ENCODE measurements around the gene RFX3.

RFX3 gene

DNA sequence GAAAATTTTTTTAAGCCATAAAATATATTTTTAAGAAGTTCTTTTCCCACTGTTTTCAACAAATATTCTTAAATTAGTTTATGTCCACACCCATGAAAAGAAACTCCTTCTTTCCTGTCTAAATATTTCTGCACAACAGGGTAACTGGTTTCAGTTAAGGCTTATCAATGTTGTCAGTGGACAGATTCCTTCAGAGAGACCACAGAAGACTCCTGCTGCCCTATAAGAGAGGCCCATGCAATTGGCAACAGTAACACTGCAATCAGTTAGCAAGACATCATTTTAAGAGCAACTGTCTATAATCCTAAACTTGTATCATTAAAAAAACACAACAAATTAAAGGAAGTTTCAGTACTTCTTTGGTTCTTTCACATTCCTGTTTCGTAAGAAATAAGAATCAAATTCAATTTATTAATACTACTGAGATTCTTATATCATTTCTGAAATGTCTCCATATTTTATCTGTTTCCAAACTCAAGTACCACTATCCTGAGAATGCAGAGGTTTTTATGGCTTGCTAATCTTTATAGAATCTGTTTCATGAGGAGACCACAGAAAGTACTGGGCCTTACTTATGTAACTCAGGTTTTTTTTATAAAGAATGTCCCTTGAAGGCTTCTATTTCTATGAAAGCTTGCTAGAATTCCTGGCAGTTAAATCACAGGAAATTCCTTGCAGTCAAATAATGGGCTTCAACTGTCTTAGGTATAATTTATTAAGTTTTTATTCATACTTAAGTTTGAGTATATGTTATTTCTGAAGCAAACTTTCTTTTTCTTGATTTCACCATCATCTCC lies 240.2 kb downstream of the RFX3 start:
- peak; percentile 42 for DNase-seq (ENCODE audit: low read depth, low spot score)
- no peak for TF ChIP-seq CTCF (IDR thresholded peaks at IDR 0.05; ENCODE audit: insufficient read depth, low read length, missing control alignments)
- ChIA-PET POLR2A (no interaction called here), CTCF (interaction anchor here (1.4 kb wide), 1 partner anchor 155 kb away, joined by 3 read pairs; no protein-coding TSS in a partner anchor)
- H3K4me3 ChIP-seq (ENCODE audit: low read depth, low read length): no peak overlapping the region

GRCh38 chr9:3282365-3282764 lies 243.4 kb downstream of the RFX3 start:
- CTCF ChIA-PET: no interaction called here
- no peak for DNase-seq (ENCODE audit: low read depth, low spot score)
- no peak overlapping the region for H3K4me3 ChIP-seq (ENCODE audit: low read depth, low read length)
- POLR2A ChIA-PET: no interaction called here
- TF ChIP-seq CTCF (IDR thresholded peaks at IDR 0.05; ENCODE audit: insufficient read depth, low read length, missing control alignments): no peak

DNA sequence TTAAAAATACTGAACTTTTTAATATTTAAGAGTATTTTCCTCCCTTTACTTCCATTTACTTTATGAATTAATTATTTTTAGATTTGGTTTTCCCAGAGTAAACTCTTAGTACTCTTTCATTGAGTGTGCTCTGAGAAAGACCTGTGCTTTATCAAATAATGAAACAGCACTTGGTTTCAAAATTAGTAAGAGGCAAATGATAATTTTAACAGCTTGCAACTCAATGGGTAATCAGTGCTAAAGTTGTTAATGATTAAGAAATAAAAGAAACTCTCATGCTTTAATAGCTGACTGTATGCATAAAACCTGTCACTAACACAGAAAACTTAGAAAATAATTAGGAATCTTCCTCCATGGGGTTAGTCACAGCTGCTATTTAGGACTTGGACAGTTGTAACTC lies 244.4 kb downstream of the RFX3 start:
- ChIA-PET CTCF (no interaction called here), POLR2A (no interaction called here)
- DNase-seq (ENCODE audit: low read depth, low spot score): no peak
- H3K4me3 ChIP-seq (ENCODE audit: low read depth, low read length): no peak overlapping the region
- TF ChIP-seq CTCF (IDR thresholded peaks at IDR 0.05; ENCODE audit: insufficient read depth, low read length, missing control alignments): no peak

DNA sequence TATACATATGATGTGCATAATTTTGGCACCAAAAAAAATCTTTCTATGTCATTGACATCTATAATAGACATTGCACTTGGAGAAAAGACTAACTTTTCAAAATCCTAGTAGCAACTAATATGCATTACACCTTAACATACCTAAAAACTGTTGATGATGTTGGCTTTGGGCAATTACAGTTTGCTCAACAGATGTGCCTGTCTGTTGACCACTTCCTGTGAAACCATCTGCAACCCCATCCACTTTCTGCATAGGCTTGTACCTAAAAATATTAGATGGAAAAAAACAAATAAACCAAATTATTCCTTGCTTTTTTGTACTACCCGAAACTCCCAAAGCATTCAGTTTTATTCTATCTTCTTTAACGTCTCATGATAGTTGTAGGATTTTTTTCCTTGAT lies 248.6 kb downstream of the RFX3 start:
- H3K4me3 ChIP-seq (ENCODE audit: low read depth, low read length): no peak overlapping the region
- TF ChIP-seq CTCF (IDR thresholded peaks at IDR 0.05; ENCODE audit: insufficient read depth, low read length, missing control alignments): no peak
- CTCF ChIA-PET: no interaction called here
- DNase-seq (ENCODE audit: low read depth, low spot score): no peak
- POLR2A ChIA-PET: no interaction called here

- ChIA-PET CTCF (no interaction called here), POLR2A (no interaction called here)
- no peak for TF ChIP-seq CTCF (IDR thresholded peaks at IDR 0.05; ENCODE audit: insufficient read depth, low read length, missing control alignments)
- DNase-seq (ENCODE audit: low read depth, low spot score): no peak
- H3K4me3 ChIP-seq (ENCODE audit: low read depth, low read length): no peak overlapping the region
Measured at GRCh38 chr9:3271581-3271980, 254.2 kb downstream of the RFX3 start.

DNA sequence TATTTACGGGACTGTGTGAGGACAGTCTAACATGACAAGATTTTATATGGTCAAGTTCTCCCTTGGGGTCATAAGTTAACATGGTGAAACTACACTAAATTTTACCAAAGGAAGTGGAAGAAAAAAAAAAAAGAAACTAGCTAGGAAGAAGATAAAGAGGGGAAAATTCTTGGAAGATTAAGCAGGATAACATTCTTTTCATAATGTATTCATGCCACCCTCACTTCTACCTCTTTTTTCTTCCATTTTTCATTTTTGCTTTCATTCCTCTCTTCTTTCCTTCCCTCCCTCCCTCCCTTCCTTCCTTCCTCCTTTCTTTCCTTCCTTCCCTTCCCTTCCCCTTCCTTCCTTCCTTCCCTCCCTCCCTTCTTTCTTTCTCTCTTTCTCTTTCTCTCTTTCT lies 254.6 kb downstream of the RFX3 start:
- TF ChIP-seq CTCF (IDR thresholded peaks at IDR 0.05; ENCODE audit: insufficient read depth, low read length, missing control alignments): no peak
- ChIA-PET POLR2A (no interaction called here), CTCF (interaction anchor here (1.1 kb wide), 1 partner anchor 170 kb away, joined by 4 read pairs; no protein-coding TSS in a partner anchor)
- H3K4me3 ChIP-seq (ENCODE audit: low read depth, low read length): no peak overlapping the region
- DNase-seq (ENCODE audit: low read depth, low spot score): no peak
